Activated naive CD4-positive, alpha-beta T cell treated with anti-CD3 and anti-CD28 coated beads, Interleukin-2, amount 50 U/mL, for 24 hours (primary cell): ENCODE measurements around the gene ALOX15.
A peak's percentile ranks its signal among the peaks of the same experiment; 100 is the strongest.
"Not testable (repeated sequence)": the region's sequence is repeated elsewhere in the genome, so short reads cannot be mapped to it uniquely, and the experiment has no call there.

Experiments
- H3K27ac Mint-ChIP-seq: one replicate; pipeline ENCODE4 v1.8.0; 2021; ENCODE audit warnings: mild to moderate bottlenecking, mixed read lengths
- H3K27me3 Mint-ChIP-seq: one replicate; pipeline ENCODE4 v1.8.0; 2021; ENCODE audit warnings: mixed read lengths
- H3K36me3 Mint-ChIP-seq: one replicate; pipeline ENCODE4 v1.8.0; 2021; ENCODE audit warnings: mixed read lengths
- H3K4me1 Mint-ChIP-seq: one replicate; pipeline ENCODE4 v1.8.0; 2021; ENCODE audit warnings: mixed read lengths
- H3K4me3 Mint-ChIP-seq: one replicate; pipeline ENCODE4 v1.8.0; 2021; ENCODE audit warnings: mild to moderate bottlenecking, mixed read lengths
- H3K9me3 Mint-ChIP-seq: one replicate; pipeline ENCODE4 v1.8.0; 2021; ENCODE audit warnings: mixed read lengths

ALOX15 gene

DNA sequence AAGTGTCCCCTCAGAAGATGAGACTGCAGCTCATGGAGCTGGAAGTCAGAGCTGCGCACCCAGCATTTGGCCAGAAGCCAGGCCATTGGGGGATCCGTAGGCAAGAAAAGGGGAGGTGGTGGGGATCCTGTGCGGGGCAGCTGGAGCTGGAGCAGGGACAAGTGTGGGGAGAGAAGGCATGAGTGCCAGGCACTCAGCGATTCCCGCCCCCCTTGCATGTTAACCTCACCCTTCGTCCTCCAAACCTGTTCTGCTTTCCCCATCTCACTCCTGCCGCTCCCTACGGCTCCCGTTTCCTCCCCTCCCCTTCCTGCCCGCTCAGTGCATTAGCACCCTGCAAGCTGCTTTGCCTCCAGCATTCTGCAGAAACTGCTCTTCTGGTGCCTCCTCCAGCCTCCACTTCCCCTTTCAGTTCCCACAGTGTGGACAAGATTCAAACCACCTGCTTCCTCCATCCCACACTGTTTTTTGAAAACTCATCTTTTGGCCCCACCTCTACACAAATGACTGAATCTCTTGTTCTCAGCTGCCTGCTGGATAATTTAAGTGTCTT lies 5.6 kb downstream of the ALOX15 start:
- Mint-ChIP-seq H3K36me3 (no peaks in the 10 kb centered on the region), H3K27me3 (peaks cover 39% of the 10 kb centered on the region), H3K9me3 (no peaks in the 10 kb centered on the region), H3K4me1 (peaks cover 20% of the 10 kb centered on the region), H3K4me3 (no peak overlapping the region), H3K27ac (no peak overlapping the region)

DNA sequence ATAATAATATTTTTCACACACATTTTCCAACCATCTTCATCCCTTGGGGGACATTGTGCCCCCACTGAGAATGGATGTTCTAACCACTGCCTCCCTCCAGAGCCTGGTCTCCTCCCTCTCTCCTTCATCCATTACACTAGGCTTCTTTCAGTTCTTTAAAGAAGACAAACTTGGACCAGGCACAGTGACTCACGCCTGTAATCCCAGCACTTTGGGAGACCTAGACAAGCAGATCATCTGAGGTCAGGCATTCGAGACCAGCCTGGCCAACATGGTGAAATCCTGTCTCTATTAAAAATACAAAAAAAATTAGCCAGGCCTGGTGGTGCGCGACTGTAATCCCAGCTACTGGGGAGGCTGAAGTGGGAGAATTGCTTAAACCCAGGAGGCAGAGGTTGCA lies 6.5 kb downstream of the ALOX15 start:
- Mint-ChIP-seq H3K27ac (no peak overlapping the region), H3K27me3 (peaks cover 39% of the 10 kb centered on the region), H3K4me1 (peaks cover 20% of the 10 kb centered on the region), H3K9me3 (no peaks in the 10 kb centered on the region), H3K36me3 (no peaks in the 10 kb centered on the region), H3K4me3 (no peak overlapping the region)

GRCh38 chr17:4633643-4634042 lies 7.8 kb downstream of the ALOX15 start:
- Mint-ChIP-seq H3K27me3 (peaks cover 33% of the 10 kb centered on the region), H3K27ac (peak overlapping the region; percentile 13), H3K36me3 (no peaks in the 10 kb centered on the region), H3K4me1 (peaks cover 12% of the 10 kb centered on the region), H3K9me3 (no peaks in the 10 kb centered on the region), H3K4me3 (no peak overlapping the region)

- Mint-ChIP-seq H3K9me3 (no peaks in the 10 kb centered on the region), H3K27me3 (peaks cover 30% of the 10 kb centered on the region), H3K36me3 (no peaks in the 10 kb centered on the region), H3K4me1 (peaks cover 11% of the 10 kb centered on the region), H3K4me3 (no peak overlapping the region), H3K27ac (no peak overlapping the region)
Observed at GRCh38 chr17:4632581-4632920, 8.9 kb downstream of the ALOX15 start.

DNA sequence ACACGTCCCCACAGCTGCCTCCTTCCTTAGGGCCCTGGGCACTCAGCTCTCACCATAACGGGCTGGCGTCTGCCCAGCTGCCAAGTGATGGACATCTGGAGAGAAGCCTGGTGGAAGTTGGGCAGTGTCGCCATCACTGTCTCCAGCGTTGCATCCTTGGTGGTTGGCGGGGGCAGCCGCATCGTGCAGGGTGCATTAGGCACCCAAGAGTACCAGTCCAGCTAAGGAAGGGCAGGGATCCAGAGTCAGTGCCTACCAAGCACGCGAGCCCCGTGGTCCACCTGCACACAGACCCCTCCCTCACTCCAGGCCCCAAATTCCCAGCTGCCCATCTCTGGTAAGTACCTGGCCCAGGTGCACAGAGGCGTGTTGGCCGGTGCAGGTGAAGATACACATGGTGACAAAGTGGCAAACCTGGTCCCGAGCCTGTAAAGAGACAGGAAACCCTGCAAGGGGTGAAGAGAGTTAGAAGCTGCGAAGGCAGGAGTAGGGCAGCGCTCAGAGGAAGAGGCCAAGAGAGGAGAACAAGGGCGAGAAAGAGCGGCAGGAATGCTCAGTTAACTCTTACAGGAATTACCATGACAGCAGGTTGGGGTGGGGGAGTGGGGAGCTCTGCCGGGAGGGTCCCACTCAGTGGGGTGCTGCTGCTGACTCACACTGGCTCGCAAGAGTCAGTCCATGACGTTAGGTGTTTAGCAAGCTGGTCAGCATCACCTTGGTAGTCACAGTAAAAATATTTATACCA lies 9.5 kb downstream of the ALOX15 start:
- peaks cover 27% of the 10 kb centered on the region for H3K27me3 Mint-ChIP-seq
- H3K9me3 Mint-ChIP-seq = no peaks in the 10 kb centered on the region
- H3K4me1 Mint-ChIP-seq = peaks cover 11% of the 10 kb centered on the region
- no peak overlapping the region for H3K27ac Mint-ChIP-seq
- H3K36me3 Mint-ChIP-seq = no peaks in the 10 kb centered on the region
- H3K4me3 Mint-ChIP-seq = no peak overlapping the region

DNA sequence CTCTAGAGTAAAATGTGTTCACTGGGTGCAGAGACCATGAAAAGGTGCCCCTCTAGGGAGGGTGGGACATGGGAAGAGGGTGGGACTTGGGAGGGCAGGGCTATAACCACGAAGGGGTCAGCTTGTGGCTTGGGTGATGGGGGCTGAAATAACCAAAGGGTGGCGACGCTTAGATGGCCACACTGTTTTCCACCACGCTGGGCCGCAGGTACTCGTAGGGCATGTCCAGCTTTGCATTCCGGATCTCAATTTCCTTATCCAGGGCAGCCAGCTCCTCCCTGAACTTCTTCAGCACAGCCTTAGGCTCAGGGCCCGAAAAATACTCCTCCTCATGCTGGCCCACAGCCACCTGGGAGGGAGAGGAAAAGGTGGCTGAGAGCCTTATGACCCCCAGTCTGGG lies 10.0 kb downstream of the ALOX15 start:
- peaks cover 9% of the 10 kb centered on the region for H3K4me1 Mint-ChIP-seq
- H3K27me3 Mint-ChIP-seq = peaks cover 22% of the 10 kb centered on the region
- no peaks in the 10 kb centered on the region for H3K9me3 Mint-ChIP-seq

GRCh38 chr17:4626734-4627256 lies 14.7 kb downstream of the ALOX15 start:
- Mint-ChIP-seq H3K9me3 (no peaks in the 10 kb centered on the region), H3K36me3 (no peaks in the 10 kb centered on the region), H3K4me3 (no peak overlapping the region), H3K27me3 (peaks cover 1% of the 10 kb centered on the region), H3K27ac (no peak overlapping the region), H3K4me1 (peaks cover 5% of the 10 kb centered on the region)

More for the DNA sequence above, 10.0 kb downstream of the ALOX15 start:
- Mint-ChIP-seq H3K36me3 (no peaks in the 10 kb centered on the region), H3K27ac (no peak overlapping the region), H3K4me3 (no peak overlapping the region)

DNA sequence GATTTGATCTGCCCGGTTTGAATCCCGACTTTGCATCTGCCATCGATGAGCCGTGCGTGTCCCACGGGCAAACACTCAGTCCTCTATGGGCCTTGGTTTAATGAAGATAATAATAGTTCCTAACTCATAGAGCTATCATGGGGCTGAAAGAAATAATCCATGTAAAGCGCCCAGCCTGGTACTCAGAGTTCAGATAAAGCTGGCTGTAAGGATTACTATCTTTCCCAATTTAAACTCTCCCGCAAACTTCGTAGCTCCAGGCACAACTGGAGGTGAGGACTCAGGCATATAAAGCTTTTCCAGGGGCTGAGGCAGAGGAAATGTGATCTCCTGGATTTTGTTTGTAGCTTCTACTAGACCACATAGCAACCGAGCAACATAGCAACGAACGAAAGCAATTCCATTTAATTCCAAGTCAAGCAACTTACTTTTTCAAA lies 16.3 kb downstream of the ALOX15 start:
- H3K4me1 Mint-ChIP-seq = peaks cover 5% of the 10 kb centered on the region

GRCh38 chr17:4624451-4624911 lies 17.0 kb downstream of the ALOX15 start:
- H3K4me3 Mint-ChIP-seq, H3K4me1 Mint-ChIP-seq, H3K27me3 Mint-ChIP-seq, H3K36me3 Mint-ChIP-seq, H3K9me3 Mint-ChIP-seq, H3K27ac Mint-ChIP-seq: not testable (repeated sequence)

More for the DNA sequence above, 16.3 kb downstream of the ALOX15 start:
- Mint-ChIP-seq H3K27ac (no peak overlapping the region), H3K27me3 (no peaks in the 10 kb centered on the region), H3K9me3 (no peaks in the 10 kb centered on the region), H3K4me3 (no peak overlapping the region), H3K36me3 (no peaks in the 10 kb centered on the region)

DNA sequence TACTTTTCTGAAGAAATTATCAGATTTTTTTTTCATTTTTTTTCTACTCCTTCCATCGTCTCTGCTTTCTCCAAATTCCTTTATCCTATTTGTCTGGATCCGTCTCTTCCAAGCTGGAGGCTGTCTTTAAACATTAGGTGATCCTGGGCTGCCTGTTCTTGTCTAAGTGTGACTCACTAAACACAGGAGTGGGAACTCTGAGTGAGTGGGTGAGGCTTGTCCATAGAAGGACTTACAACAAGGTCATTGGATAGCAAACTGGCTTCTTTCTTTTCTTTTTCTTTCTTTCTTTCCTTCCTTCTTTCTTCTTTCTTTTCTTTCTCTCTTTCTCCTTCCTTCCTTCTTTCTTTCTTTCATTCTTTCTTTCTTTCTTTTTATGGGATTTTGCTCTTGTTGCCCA lies 18.2 kb downstream of the ALOX15 start:
- Mint-ChIP-seq H3K4me3 (no peak overlapping the region), H3K4me1 (peaks cover 5% of the 10 kb centered on the region), H3K27ac (no peak overlapping the region), H3K9me3 (no peaks in the 10 kb centered on the region), H3K27me3 (no peaks in the 10 kb centered on the region), H3K36me3 (no peaks in the 10 kb centered on the region)

GRCh38 chr17:4622375-4622774 lies 19.1 kb downstream of the ALOX15 start:
- no peak overlapping the region for H3K4me3 Mint-ChIP-seq
- H3K27ac Mint-ChIP-seq = no peak overlapping the region
- H3K27me3 Mint-ChIP-seq = no peaks in the 10 kb centered on the region
- H3K9me3 Mint-ChIP-seq = no peaks in the 10 kb centered on the region
- peaks cover 5% of the 10 kb centered on the region for H3K4me1 Mint-ChIP-seq
- no peaks in the 10 kb centered on the region for H3K36me3 Mint-ChIP-seq

GRCh38 chr17:4620531-4621101 lies 20.9 kb downstream of the ALOX15 start:
- Mint-ChIP-seq H3K36me3 (no peaks in the 10 kb centered on the region), H3K27me3 (no peaks in the 10 kb centered on the region), H3K27ac (no peak overlapping the region), H3K9me3 (no peaks in the 10 kb centered on the region), H3K4me1 (no peaks in the 10 kb centered on the region), H3K4me3 (no peak overlapping the region)

- Mint-ChIP-seq H3K27ac (no peak overlapping the region), H3K4me1 (no peaks in the 10 kb centered on the region), H3K27me3 (no peaks in the 10 kb centered on the region), H3K36me3 (no peaks in the 10 kb centered on the region), H3K4me3 (no peak overlapping the region), H3K9me3 (no peaks in the 10 kb centered on the region)
Observed at GRCh38 chr17:4617590-4618351, 23.7 kb downstream of the ALOX15 start.

DNA sequence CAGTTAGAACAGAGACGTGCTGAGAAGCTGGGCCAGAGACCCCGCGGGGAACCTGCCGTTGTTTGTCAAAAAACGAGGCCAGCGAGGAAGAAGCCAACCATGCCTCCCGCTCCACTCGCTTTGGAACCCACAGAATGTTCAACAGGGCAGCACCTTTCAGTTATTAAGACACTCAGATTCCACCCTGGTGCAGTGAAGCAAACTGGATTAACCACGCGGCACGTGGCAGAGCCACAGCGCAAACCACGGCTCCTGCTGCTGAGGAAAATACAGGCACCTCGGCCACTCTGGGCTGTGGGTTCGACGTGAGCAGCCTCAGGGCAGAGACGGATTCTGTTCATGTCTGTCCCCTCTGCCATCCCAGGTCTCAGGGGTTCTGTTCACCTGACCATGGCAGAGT lies 24.4 kb downstream of the ALOX15 start:
- Mint-ChIP-seq H3K4me3 (no peak overlapping the region), H3K4me1 (no peaks in the 10 kb centered on the region), H3K36me3 (no peaks in the 10 kb centered on the region), H3K27me3 (no peaks in the 10 kb centered on the region), H3K9me3 (no peaks in the 10 kb centered on the region), H3K27ac (no peak overlapping the region)

DNA sequence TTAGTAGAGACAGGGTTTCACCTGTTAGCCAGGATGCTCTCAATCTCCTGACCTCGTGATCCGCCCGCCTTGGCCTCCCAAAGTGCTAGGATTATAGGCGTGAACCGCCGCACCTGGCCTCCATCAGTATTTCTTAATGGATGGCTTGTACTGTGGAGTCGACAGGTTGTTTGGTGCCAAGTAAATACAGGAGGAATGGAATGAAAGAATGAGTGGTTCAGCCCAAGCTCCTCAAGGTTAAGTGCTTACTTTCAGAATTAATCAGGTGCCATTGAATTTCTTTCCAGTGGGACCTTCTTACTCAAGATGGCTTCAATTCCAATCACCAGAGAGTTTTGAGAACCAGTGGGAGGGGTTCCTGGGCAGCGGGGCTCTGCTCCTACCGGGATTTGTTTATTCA lies 25.0 kb downstream of the ALOX15 start:
- Mint-ChIP-seq H3K27ac (no peak overlapping the region), H3K36me3 (no peaks in the 10 kb centered on the region), H3K9me3 (no peaks in the 10 kb centered on the region), H3K4me1 (no peaks in the 10 kb centered on the region), H3K27me3 (no peaks in the 10 kb centered on the region), H3K4me3 (no peak overlapping the region)

DNA sequence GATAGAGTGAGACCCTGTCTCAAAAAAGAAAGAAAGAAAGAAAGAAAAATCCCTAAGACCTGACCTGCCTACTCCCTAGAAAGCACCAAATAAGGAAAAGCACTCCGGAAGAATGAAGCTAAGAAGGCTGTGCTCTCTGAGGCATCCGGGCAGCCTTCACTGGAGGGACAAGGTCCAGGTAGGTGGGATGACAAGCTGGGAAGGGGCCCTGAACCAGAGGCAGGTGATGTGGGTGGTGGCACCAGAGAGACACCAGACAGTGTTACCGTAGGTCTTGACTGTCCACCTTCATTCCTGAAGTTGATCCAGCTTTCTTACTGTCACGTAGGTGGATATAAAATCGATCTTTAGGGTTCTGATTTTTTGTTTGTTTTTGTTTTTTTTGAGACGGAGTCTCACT lies 30.8 kb downstream of the ALOX15 start:
- Mint-ChIP-seq H3K4me3 (no peak overlapping the region), H3K27me3 (peaks cover 6% of the 10 kb centered on the region), H3K4me1 (no peaks in the 10 kb centered on the region), H3K27ac (no peak overlapping the region), H3K36me3 (no peaks in the 10 kb centered on the region), H3K9me3 (no peaks in the 10 kb centered on the region)
